ENCODE measurements around the gene CDK18.

The CDK18 gene

DNA sequence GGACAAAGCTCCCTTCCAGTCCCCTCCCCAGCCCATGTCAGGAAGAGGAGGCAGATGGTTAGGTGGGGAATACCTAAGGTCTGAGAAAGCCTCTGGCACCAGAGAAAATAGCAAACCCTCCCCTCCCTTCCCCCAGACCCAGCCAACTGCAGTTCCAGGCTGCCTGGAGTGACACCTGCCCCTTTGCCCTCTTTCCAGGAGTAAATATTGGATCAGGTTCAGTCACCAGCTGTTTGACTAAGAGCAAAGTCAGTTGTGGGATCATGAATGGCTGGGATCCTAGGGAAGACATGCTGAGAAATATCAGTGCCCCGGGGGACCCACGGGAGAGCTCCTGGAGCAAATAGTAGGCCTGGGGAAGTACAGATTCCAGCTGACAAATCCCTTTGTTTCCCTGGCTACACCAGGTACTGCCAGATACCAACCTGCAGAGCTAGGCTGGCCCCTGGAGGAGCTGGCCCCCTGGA lies 12.2 kb upstream of the CDK18 start:
- DNase-seq (ENCODE audit: low spot score) = no peak

DNA sequence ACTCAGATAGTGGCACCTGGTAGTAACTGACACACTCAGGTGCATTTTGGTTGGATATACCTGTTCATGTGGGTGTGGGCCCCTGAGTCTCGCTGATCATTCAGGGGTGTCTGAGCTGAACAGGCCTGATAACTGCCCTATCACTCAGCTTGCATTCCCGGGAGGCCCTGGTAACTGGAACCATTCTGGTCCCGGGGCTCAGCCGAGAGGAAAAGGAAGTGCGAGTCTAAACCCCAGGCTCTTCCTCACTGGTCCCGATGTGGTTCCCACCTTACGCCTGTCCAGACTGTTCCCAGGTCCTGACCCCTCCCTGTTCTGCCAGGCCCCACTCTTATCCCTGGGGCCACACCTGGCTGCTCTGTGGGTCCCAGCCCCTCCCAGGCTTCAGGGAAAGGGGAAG lies 11.7 kb upstream of the CDK18 start:
- no peak for DNase-seq (ENCODE audit: low spot score)

More for the DNA sequence above, 12.2 kb upstream of the CDK18 start:
- TF ChIP-seq, protein P1, sequence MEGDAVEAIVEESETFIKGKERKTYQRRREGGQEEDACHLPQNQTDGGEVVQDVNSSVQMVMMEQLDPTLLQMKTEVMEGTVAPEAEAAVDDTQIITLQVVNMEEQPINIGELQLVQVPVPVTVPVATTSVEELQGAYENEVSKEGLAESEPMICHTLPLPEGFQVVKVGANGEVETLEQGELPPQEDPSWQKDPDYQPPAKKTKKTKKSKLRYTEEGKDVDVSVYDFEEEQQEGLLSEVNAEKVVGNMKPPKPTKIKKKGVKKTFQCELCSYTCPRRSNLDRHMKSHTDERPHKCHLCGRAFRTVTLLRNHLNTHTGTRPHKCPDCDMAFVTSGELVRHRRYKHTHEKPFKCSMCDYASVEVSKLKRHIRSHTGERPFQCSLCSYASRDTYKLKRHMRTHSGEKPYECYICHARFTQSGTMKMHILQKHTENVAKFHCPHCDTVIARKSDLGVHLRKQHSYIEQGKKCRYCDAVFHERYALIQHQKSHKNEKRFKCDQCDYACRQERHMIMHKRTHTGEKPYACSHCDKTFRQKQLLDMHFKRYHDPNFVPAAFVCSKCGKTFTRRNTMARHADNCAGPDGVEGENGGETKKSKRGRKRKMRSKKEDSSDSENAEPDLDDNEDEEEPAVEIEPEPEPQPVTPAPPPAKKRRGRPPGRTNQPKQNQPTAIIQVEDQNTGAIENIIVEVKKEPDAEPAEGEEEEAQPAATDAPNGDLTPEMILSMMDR (IDR thresholded peaks at IDR 0.05; ENCODE audit: extremely low read depth, missing control alignments) = no peak

DNA sequence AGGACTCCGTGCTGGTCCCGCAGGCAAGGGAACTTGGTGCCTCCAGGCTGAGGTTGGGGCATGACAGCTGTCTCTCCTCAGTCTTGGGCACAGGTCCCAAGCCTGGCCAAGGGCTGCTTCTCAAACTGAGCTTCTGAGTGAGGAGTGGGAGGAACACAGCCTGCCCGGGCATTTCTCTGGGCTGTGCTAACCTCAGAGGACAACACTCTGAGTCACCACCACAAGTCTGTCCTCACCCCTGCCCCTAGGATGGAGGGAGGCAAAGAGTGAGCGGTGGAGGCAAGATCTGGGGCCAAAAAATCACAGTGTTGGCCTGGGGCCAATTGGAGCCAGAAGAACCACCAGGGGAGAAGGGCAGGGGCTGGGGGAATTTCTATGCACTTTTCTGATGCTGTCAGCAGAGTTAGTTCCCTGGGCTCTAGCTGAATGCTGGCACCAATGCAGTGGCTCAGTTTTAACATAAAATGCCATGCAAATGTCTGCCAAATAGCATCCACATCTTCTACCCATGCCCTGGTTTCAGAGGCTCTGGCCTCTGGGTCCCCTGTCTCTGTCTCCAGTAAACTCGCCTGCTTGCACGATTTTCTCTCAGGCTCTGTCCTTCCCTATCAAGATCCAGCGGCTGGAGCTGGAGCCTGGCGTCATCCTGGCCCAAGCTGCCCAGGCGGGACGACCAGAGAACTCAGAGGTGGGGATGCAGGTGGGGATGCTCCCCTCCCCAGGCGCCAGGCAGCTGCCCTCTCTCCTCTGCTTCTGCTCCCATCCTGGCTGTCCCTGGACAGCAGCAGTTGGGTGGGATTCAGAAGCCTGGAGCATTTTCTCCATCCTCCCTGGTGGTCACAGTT lies 11.0 kb upstream of the CDK18 start:
- TF ChIP-seq, protein P1 (IDR thresholded peaks at IDR 0.05; ENCODE audit: extremely low read depth, missing control alignments) = no peak
- no peak for DNase-seq (ENCODE audit: low spot score)

More for the DNA sequence above, 11.7 kb upstream of the CDK18 start:
- TF ChIP-seq, protein P1 (IDR thresholded peaks at IDR 0.05; ENCODE audit: extremely low read depth, missing control alignments) = no peak

DNA sequence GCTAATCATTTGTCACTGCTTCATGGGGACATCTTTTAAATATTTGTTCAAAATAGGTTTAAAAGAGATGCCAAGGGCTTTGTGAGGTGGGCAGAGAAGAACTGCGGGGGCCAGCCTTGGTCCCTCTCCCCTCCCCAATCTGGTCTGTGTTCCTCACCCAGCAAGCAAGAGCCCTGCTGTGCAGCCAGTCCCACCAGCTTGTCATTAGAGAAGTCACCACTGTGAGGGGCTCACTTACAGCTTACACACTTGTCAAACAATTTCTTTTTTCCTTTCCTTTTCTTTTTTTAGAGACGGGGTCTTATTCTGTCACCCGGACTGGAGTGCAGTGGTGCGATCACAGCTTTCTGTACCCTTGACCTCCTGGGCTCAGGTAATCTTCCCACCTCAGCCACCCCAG lies 10.4 kb upstream of the CDK18 start:
- DNase-seq (ENCODE audit: low spot score) = no peak
- TF ChIP-seq, protein P1 (IDR thresholded peaks at IDR 0.05; ENCODE audit: extremely low read depth, missing control alignments) = no peak

DNA sequence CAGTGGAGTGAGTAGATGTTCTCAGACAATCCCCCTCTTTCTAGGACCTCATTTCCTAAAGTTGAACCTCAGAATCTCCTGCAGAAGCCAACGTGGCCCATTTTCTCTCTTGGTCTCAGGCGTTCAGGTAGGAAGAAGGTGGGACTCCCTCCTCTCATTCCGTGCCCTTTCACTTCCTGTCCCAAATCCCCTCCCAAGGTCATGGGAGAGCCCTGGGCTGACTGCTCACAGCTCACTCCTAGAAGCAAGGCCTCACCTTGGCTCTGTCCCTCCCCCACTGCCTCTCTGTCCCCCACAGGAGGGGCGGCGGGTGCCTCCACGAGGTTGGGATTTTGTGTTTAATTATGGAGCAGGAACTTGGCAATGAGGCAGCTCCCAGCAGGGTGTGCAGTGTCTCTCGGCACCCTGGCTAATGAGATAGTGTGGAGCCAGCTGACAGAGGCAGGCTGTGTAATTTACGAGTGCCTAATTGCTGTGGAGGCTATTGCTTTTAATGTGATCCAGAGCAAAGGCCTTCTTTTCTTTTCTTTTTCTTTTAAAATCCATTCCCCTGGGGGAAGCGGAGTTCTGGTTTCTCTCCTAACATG lies 9.1 kb upstream of the CDK18 start:
- no peak for DNase-seq (ENCODE audit: low spot score)

DNA sequence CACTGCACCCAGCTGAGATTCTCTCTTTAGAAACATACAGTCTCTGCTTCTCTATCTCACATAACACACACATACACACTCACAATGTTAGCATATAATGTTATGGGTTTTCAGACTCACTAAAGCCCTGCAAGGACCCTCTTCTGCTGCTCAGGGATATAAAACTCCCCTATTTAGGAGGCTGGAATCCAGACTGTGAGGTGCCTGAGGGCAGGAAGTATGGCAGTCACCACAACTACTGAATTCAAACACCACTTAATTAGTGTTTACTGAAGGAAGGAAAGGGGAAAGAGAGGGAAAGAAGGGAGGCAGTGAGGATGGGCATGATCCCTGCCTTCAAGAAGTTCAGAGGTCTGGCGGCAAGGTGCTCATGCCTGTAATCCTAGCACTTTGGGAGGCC lies 7.8 kb upstream of the CDK18 start:
- DNase-seq (ENCODE audit: low spot score) = no peak
- TF ChIP-seq, protein P1 (IDR thresholded peaks at IDR 0.05; ENCODE audit: extremely low read depth, missing control alignments) = no peak

More for the DNA sequence above, 9.1 kb upstream of the CDK18 start:
- TF ChIP-seq, protein P1 (IDR thresholded peaks at IDR 0.05; ENCODE audit: extremely low read depth, missing control alignments) = no peak

DNA sequence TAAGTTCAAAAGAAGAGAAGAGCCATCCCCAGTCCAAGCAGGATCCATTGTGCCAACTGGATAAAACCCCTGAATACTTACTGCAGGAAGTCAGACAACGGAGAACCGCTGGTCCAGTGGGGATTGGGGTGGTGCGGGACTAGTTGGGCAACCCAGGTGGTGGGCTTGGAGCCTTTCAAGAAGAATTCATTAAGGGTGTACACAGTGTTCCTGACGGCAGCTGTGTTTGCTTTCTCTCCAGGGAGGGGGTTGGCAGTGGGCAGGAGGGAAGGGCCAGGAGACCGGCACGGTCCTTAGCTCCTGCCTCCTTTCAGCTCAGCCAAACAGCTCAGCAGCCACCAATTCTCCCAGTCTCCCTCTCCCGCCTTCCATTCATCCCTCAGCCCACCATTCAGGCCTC lies 7.1 kb upstream of the CDK18 start:
- TF ChIP-seq, protein P1 (IDR thresholded peaks at IDR 0.05; ENCODE audit: extremely low read depth, missing control alignments) = no peak
- DNase-seq (ENCODE audit: low spot score) = no peak
